K562 (cell line): ENCODE measurements around the gene RRAS. TPM values are rescaled to one million over a fixed set of nuclear protein-coding genes. Genes with fewer than 3 reads are reported as not detected.

ENCODE experiments used
- ATAC-seq: fragments of 200-7000 bp; cut with Tn5 transposase; 3 replicates; pipeline ENCODE4 v1.9.1; 2020; ENCODE audit warnings: moderate library complexity
- BruUV-seq: library from RNA; stranded (reverse); fragments of 400-500 nt; replicated peaks from 2 replicates; lab custom pipeline; 2021; lab: Mats Ljungman, UMichigan
- CTCF ChIA-PET: fragments of 300-600 bp; formaldehyde crosslinking; extraction: SDS; loops from one replicate; lab custom pipeline; 2021; ENCODE audit warnings: low intra/inter-chr PET ratio; lab: Yijun Ruan, JAX
- POLR2A ChIA-PET: fragments of 300-600, 350-650 bp; sonication (Branson Sonifier 250); formaldehyde crosslinking; extraction: SDS; loops from one replicate; lab custom pipeline; 2021; ENCODE audit warnings: antibody characterized with exemption, inconsistent platforms; lab: Yijun Ruan, JAX
- DNase-seq, 4 experiments: peaks; one replicate each; pipeline versions ENCODE4 v3.0.0 to v3.0.0-alpha.2; 2011 to 2018; ENCODE audit warnings: low spot score in 3 of 4, mixed read lengths in 3 of 4; ENCODE audit errors: extremely low read depth in 1 of 4
- FAIRE-seq: peaks from 2 replicates; lab custom pipeline; 2011; peaks lifted over from hg19 to GRCh38; lab: Jason Lieb, UNC
- H2AFZ ChIP-seq: 2 replicates; pipeline ENCODE4 v1.6.0; 2011; ENCODE audit warnings: low read depth, low read length, control low read depth, inconsistent platforms
- H3K27ac ChIP-seq: fragments of 200-600 bp; 3 replicates; pipeline ENCODE4 v1.8.0; 2011; ENCODE audit warnings: low read depth, mild to moderate bottlenecking, control low read depth, inconsistent platforms, low read length, moderate library complexity, mixed read lengths; ENCODE audit errors: extremely low read depth
- H3K27me3 ChIP-seq, 2 experiments: fragments of 300-600 bp in 1 of 2; 2 replicates in 1 of 2; 3 replicates in 1 of 2; pipeline versions ENCODE4 v1.6.0 to v1.8.0; 2011; ENCODE audit warnings: inconsistent platforms in 2 of 2, low read length in 2 of 2, mild to moderate bottlenecking in 1 of 2, mixed read lengths in 1 of 2, moderate library complexity in 1 of 2; ENCODE audit not compliant: control insufficient read depth in 2 of 2, insufficient read depth in 2 of 2
- H3K36me3 ChIP-seq: fragments of 300-600 bp; 3 replicates; pipeline ENCODE4 v1.8.0; 2011; ENCODE audit warnings: mild to moderate bottlenecking, low read length, inconsistent platforms; ENCODE audit not compliant: control insufficient read depth, insufficient read depth
- H3K4me1 ChIP-seq, 2 experiments: fragments of 200-600 bp in 1 of 2; replicated peaks in 1 of 2; 2 replicates in 1 of 2; 3 replicates in 1 of 2; pipeline versions ENCODE4 v1.5.1 to v1.8.0; 2011; ENCODE audit warnings: inconsistent platforms in 2 of 2, low read length in 2 of 2, mild to moderate bottlenecking in 1 of 2, mixed read lengths in 1 of 2, moderate library complexity in 1 of 2; ENCODE audit not compliant: control insufficient read depth in 2 of 2, insufficient read depth in 2 of 2
- H3K4me2 ChIP-seq: 2 replicates; pipeline ENCODE4 v1.6.1; 2011; ENCODE audit warnings: low read length, control low read depth, inconsistent platforms, mixed read lengths; ENCODE audit not compliant: insufficient read depth
- H3K4me3 ChIP-seq: fragments of 200-600 bp; sonication (generic), shearing (Covaris generic); 2 replicates; pipeline ENCODE4 v1.5.1; 2016; ENCODE audit warnings: control low read depth, inconsistent platforms
- H3K79me2 ChIP-seq: fragments of 200-600 bp; 3 replicates; pipeline ENCODE4 v1.8.0; 2011; ENCODE audit warnings: low read length, inconsistent platforms; ENCODE audit not compliant: control insufficient read depth, insufficient read depth
- H3K9ac ChIP-seq, 2 experiments: 2 replicates each; pipeline versions ENCODE4 v1.6.0 to v1.6.1; 2011; ENCODE audit warnings: low read depth in 2 of 2, low read length in 2 of 2, control low read depth in 1 of 2, inconsistent platforms in 1 of 2, mild to moderate bottlenecking in 1 of 2, mixed read lengths in 1 of 2; ENCODE audit not compliant: insufficient read depth in 1 of 2
- H3K9me1 ChIP-seq: one replicate; pipeline ENCODE4 v1.6.0; 2011; ENCODE audit warnings: inconsistent platforms, mild to moderate bottlenecking, low read length, moderate library complexity; ENCODE audit not compliant: control insufficient read depth, insufficient read depth
- H3K9me3 ChIP-seq: replicated peaks from 2 replicates; pipeline ENCODE4 v1.5.1; 2011; ENCODE audit warnings: low read depth, low read length, inconsistent platforms; ENCODE audit not compliant: control insufficient read depth, insufficient read depth
- H4K20me1 ChIP-seq: replicated peaks from 2 replicates; pipeline ENCODE4 v1.6.1; 2011; ENCODE audit warnings: low read length, inconsistent platforms, mixed read lengths; ENCODE audit not compliant: control insufficient read depth, insufficient read depth
- PRDM10 ChIP-seq: fragments of 450-650 bp; IDR thresholded peaks from 2 replicates; pipeline ENCODE4 v1.6.1; 2018; ENCODE audit not compliant: partially characterized antibody
- SAP30 ChIP-seq: fragments of 200-600 bp; sonication (generic); IDR thresholded peaks from 2 replicates; pipeline ENCODE4 v1.6.1; 2012; ENCODE audit warnings: borderline replicate concordance, low read depth, mild to moderate bottlenecking, moderate library complexity, low read length, control low read depth, inconsistent platforms; ENCODE audit not compliant: insufficient read depth, poor library complexity, severe bottlenecking
- WGBS: fragments of 100-300 bp; shearing (Covaris generic); methylation state at CpG from one replicate; pipeline ENCODE4 v1.1.6; 2016; ENCODE audit warnings: low coverage, mixed read lengths; ENCODE audit not compliant: insufficient coverage; ENCODE audit errors: missing lambda C conversion rate; 5-methylcytosine and 5-hydroxymethylcytosine counted together
- in situ Hi-C: fragments of 300-500 bp; cut with MboI; formaldehyde crosslinking; loops from 4 replicates; pipeline ENCODE4 v1.15.0; 2018; ENCODE audit warnings: inconsistent platforms, mixed read lengths
- intact Hi-C: fragments of 100-400 bp; cut with micrococcal nuclease; formaldehyde crosslinking; loops from 2 replicates; pipeline ENCODE4 v1.14.2; 2022
- polyA plus RNA-seq, 8 experiments: library from polyadenylated mRNA; depleted of rRNA in 4 of 8; stranded (reverse) in 5 of 8; unstranded in 3 of 8; fragments of >200 nt; fragmentation: Nextera tagmentation in 2 of 8; fragmentation: Illumina TruSeq in 1 of 8; extraction: Ambion mirVana in 2 of 8; extraction: Trizol in 1 of 8; gene quantifications; 2 replicates each; pipeline versions ENCODE4 v1.2.1 to v1.2.3, GENCODE V29; 2011 to 2014; ENCODE audit warnings: inconsistent platforms in 1 of 8, missing spikeins in 1 of 8
- total RNA-seq, 7 experiments: library from RNA; depleted of rRNA in 6 of 7; stranded (reverse); fragments of >200 nt in 6 of 7; fragmentation: Illumina TruSeq in 2 of 7; extraction: Trizol in 2 of 7; gene quantifications; 2 replicates each; pipeline versions ENCODE4 v1.2.1 to v1.2.3, GENCODE V29; 2011 to 2021; ENCODE audit warnings: low replicate concordance in 1 of 7

RRAS gene
- total and polyA plus RNA-seq, 9 of the 15 experiments (the other 6 are each of a cell fraction or from before 2014, with no cell fraction given), result 0.70 to 17.3 (median 8.2) TPM

- in situ Hi-C loops, result no loop called here
- no peaks in the 10 kb centered on the region; the same call in 1 of the 2 replicates for H4K20me1 ChIP-seq
- TF ChIP-seq SAP30 (no peak), PRDM10 (peak; percentile 56)
These were observed 30.3 kb downstream of the RRAS start for GRCh38 chr19:49609499-49610092.

More at GRCh38 chr19:49609499-49610092, 30.3 kb downstream of the RRAS start:
- BruUV-seq, result TSS peak; percentile 27
- Histone ChIP-seq H3K4me2 (no peak overlapping the region), H3K36me3 (peaks cover 63% of the 10 kb centered on the region; the same call in 2 of the 3 replicates), H3K27ac (no peak overlapping the region), H2AFZ (no peak overlapping the region), H3K4me1 (peaks cover 0 to 4% of the 10 kb centered on the region in 2 experiments; a peak in 2 of 5 replicates), H3K9me1 (no peaks in the 10 kb centered on the region), H3K4me3 (no peak overlapping the region), H3K9me3 (no peaks in the 10 kb centered on the region), H3K79me2 (peaks cover 3% of the 10 kb centered on the region; the same call in 2 of the 3 replicates), H3K27me3 (no peaks in the 10 kb centered on the region), H3K9ac (no peak overlapping the region; a peak in 1 of 4 replicates)
- ATAC-seq (no peak), FAIRE-seq (no peak), DNase-seq (peak in 2 of 4 experiments; percentile 6 to 9)
- ChIA-PET CTCF (interaction anchor here (0.7 kb wide), 1 partner anchor 149 kb away, joined by 6 read pairs; no protein-coding TSS in a partner anchor), POLR2A (no interaction called here)
- intact Hi-C loops, result no loop called here
- 86% methylated on average over 5 of the region's 12 CpGs for WGBS
